K562 (cell line): ENCODE results near the gene PTPN18. TPM values are rescaled to one million over a fixed set of nuclear protein-coding genes. Genes with fewer than 3 reads are reported as not detected.
A peak's percentile ranks its signal among the peaks of the same experiment; 100 is the strongest.

Source experiments
- ATAC-seq: fragments of 200-7000 bp; cut with Tn5 transposase; 3 replicates; pipeline ENCODE4 v1.9.1; 2020; ENCODE audit warnings: moderate library complexity
- BruUV-seq: library from RNA; stranded (reverse); fragments of 400-500 nt; replicated peaks from 2 replicates; lab custom pipeline; 2021; lab: Mats Ljungman, UMichigan
- CTCF ChIA-PET: fragments of 300-600 bp; formaldehyde crosslinking; extraction: SDS; loops from one replicate; lab custom pipeline; 2021; ENCODE audit warnings: low intra/inter-chr PET ratio; lab: Yijun Ruan, JAX
- POLR2A ChIA-PET: fragments of 300-600, 350-650 bp; sonication (Branson Sonifier 250); formaldehyde crosslinking; extraction: SDS; loops from one replicate; lab custom pipeline; 2021; ENCODE audit warnings: antibody characterized with exemption, inconsistent platforms; lab: Yijun Ruan, JAX
- DNase-seq, 4 experiments: peaks; one replicate each; pipeline versions ENCODE4 v3.0.0 to v3.0.0-alpha.2; 2011 to 2018; ENCODE audit warnings: low spot score in 3 of 4, mixed read lengths in 3 of 4; ENCODE audit errors: extremely low read depth in 1 of 4
- FAIRE-seq: peaks from 2 replicates; lab custom pipeline; 2011; peaks lifted over from hg19 to GRCh38; lab: Jason Lieb, UNC
- H2AFZ ChIP-seq: 2 replicates; pipeline ENCODE4 v1.6.0; 2011; ENCODE audit warnings: low read depth, low read length, control low read depth, inconsistent platforms
- H3K27ac ChIP-seq: fragments of 200-600 bp; 3 replicates; pipeline ENCODE4 v1.8.0; 2011; ENCODE audit warnings: low read depth, mild to moderate bottlenecking, control low read depth, inconsistent platforms, low read length, moderate library complexity, mixed read lengths; ENCODE audit errors: extremely low read depth
- H3K27me3 ChIP-seq, 2 experiments: fragments of 300-600 bp in 1 of 2; 2 replicates in 1 of 2; 3 replicates in 1 of 2; pipeline versions ENCODE4 v1.6.0 to v1.8.0; 2011; ENCODE audit warnings: inconsistent platforms in 2 of 2, low read length in 2 of 2, mild to moderate bottlenecking in 1 of 2, mixed read lengths in 1 of 2, moderate library complexity in 1 of 2; ENCODE audit not compliant: control insufficient read depth in 2 of 2, insufficient read depth in 2 of 2
- H3K36me3 ChIP-seq: fragments of 300-600 bp; 3 replicates; pipeline ENCODE4 v1.8.0; 2011; ENCODE audit warnings: mild to moderate bottlenecking, low read length, inconsistent platforms; ENCODE audit not compliant: control insufficient read depth, insufficient read depth
- H3K4me1 ChIP-seq, 2 experiments: fragments of 200-600 bp in 1 of 2; replicated peaks in 1 of 2; 2 replicates in 1 of 2; 3 replicates in 1 of 2; pipeline versions ENCODE4 v1.5.1 to v1.8.0; 2011; ENCODE audit warnings: inconsistent platforms in 2 of 2, low read length in 2 of 2, mild to moderate bottlenecking in 1 of 2, mixed read lengths in 1 of 2, moderate library complexity in 1 of 2; ENCODE audit not compliant: control insufficient read depth in 2 of 2, insufficient read depth in 2 of 2
- H3K4me2 ChIP-seq: 2 replicates; pipeline ENCODE4 v1.6.1; 2011; ENCODE audit warnings: low read length, control low read depth, inconsistent platforms, mixed read lengths; ENCODE audit not compliant: insufficient read depth
- H3K4me3 ChIP-seq: fragments of 200-600 bp; sonication (generic), shearing (Covaris generic); 2 replicates; pipeline ENCODE4 v1.5.1; 2016; ENCODE audit warnings: control low read depth, inconsistent platforms
- H3K79me2 ChIP-seq: fragments of 200-600 bp; 3 replicates; pipeline ENCODE4 v1.8.0; 2011; ENCODE audit warnings: low read length, inconsistent platforms; ENCODE audit not compliant: control insufficient read depth, insufficient read depth
- H3K9ac ChIP-seq, 2 experiments: 2 replicates each; pipeline versions ENCODE4 v1.6.0 to v1.6.1; 2011; ENCODE audit warnings: low read depth in 2 of 2, low read length in 2 of 2, control low read depth in 1 of 2, inconsistent platforms in 1 of 2, mild to moderate bottlenecking in 1 of 2, mixed read lengths in 1 of 2; ENCODE audit not compliant: insufficient read depth in 1 of 2
- H3K9me1 ChIP-seq: one replicate; pipeline ENCODE4 v1.6.0; 2011; ENCODE audit warnings: inconsistent platforms, mild to moderate bottlenecking, low read length, moderate library complexity; ENCODE audit not compliant: control insufficient read depth, insufficient read depth
- H3K9me3 ChIP-seq: replicated peaks from 2 replicates; pipeline ENCODE4 v1.5.1; 2011; ENCODE audit warnings: low read depth, low read length, inconsistent platforms; ENCODE audit not compliant: control insufficient read depth, insufficient read depth
- H4K20me1 ChIP-seq: replicated peaks from 2 replicates; pipeline ENCODE4 v1.6.1; 2011; ENCODE audit warnings: low read length, inconsistent platforms, mixed read lengths; ENCODE audit not compliant: control insufficient read depth, insufficient read depth
- HBP1 ChIP-seq: fragments of 450-650 bp; formaldehyde crosslinking; IDR thresholded peaks from 2 replicates; pipeline ENCODE4 v1.4.0; 2022; ENCODE audit warnings: missing genetic modification characterization
- YY1 ChIP-seq, 3 experiments: IDR thresholded peaks; 2 replicates each; pipeline ENCODE4 v1.6.1; 2011; ENCODE audit warnings: low read length in 2 of 3, mild to moderate bottlenecking in 2 of 3, moderate library complexity in 2 of 3, borderline replicate concordance in 1 of 3, control low read depth in 1 of 3, low read depth in 1 of 3; ENCODE audit not compliant: insufficient read depth in 3 of 3, insufficient replicate concordance in 2 of 3, control insufficient read depth in 1 of 3, insufficient read length in 1 of 3; ENCODE audit errors: extremely low read depth in 1 of 3
- WGBS: fragments of 100-300 bp; shearing (Covaris generic); methylation state at CpG from one replicate; pipeline ENCODE4 v1.1.6; 2016; ENCODE audit warnings: low coverage, mixed read lengths; ENCODE audit not compliant: insufficient coverage; ENCODE audit errors: missing lambda C conversion rate; 5-methylcytosine and 5-hydroxymethylcytosine counted together
- in situ Hi-C: fragments of 300-500 bp; cut with MboI; formaldehyde crosslinking; loops from 4 replicates; pipeline ENCODE4 v1.15.0; 2018; ENCODE audit warnings: inconsistent platforms, mixed read lengths
- intact Hi-C: fragments of 100-400 bp; cut with micrococcal nuclease; formaldehyde crosslinking; loops from 2 replicates; pipeline ENCODE4 v1.14.2; 2022
- polyA plus RNA-seq, 8 experiments: library from polyadenylated mRNA; depleted of rRNA in 4 of 8; stranded (reverse) in 5 of 8; unstranded in 3 of 8; fragments of >200 nt; fragmentation: Nextera tagmentation in 2 of 8; fragmentation: Illumina TruSeq in 1 of 8; extraction: Ambion mirVana in 2 of 8; extraction: Trizol in 1 of 8; gene quantifications; 2 replicates each; pipeline versions ENCODE4 v1.2.1 to v1.2.3, GENCODE V29; 2011 to 2014; ENCODE audit warnings: inconsistent platforms in 1 of 8, missing spikeins in 1 of 8
- total RNA-seq, 7 experiments: library from RNA; depleted of rRNA in 6 of 7; stranded (reverse); fragments of >200 nt in 6 of 7; fragmentation: Illumina TruSeq in 2 of 7; extraction: Trizol in 2 of 7; gene quantifications; 2 replicates each; pipeline versions ENCODE4 v1.2.1 to v1.2.3, GENCODE V29; 2011 to 2021; ENCODE audit warnings: low replicate concordance in 1 of 7

PTPN18 gene
- total and polyA plus RNA-seq, 9 of the 15 experiments (the other 6 are each of a cell fraction or from before 2014, with no cell fraction given): 11.6 to 90.7 (median 49.6) TPM

DNA sequence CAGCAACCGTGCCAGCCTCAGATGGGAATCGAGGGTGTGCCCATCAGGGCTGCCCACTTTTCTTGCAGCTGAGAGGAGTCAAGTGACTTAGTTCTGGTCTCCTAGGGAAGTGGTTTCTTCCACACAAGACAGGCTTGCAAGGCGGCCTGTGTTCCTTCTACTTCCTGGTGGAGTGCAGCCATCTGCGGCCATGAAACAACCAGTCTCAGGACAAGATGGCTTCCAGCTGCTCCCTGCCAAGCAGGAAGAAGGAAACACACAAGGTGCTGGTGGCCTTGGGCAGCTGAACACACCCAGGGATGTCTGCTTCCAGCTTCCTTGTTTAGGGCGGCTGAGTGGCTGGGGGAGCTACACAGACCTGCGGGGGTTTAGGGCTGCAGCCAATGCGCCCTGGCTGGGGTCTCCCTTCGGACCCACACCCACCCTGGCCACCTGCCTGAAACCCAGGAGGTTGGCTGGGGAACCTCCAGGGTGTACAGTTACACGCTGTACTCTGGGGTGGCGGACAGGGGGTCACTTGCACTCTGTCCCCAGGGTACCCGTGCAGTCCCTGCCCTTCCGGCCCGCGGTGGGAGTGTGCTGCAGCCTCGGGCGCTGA is 34.7 kb downstream of the PTPN18 start:
- TF ChIP-seq HBP1 (CRISPR knock-in tag): no peak
- TF ChIP-seq YY1 (IDR thresholded peaks at IDR 0.05; ENCODE audit: borderline replicate concordance in 1 of 3, control insufficient read depth in 1 of 3, extremely low read depth in 1 of 3, insufficient read depth in 3 of 3, insufficient read length in 1 of 3, insufficient replicate concordance in 2 of 3, low read depth in 1 of 3, low read length in 2 of 3): peak in 1 of 3 experiments; percentile 62
- TF ChIP-seq, all 486 proteins: peak for 1
- no peaks in the 10 kb centered on the region for H3K36me3 ChIP-seq
- H3K27ac ChIP-seq: peak overlapping the region; percentile 55; the same call in 2 of the 3 replicates
- BruUV-seq: no TSS peak
- FAIRE-seq (no peak), DNase-seq (no peak), ATAC-seq (peak; percentile 31)
- H2AFZ ChIP-seq: peak overlapping the region; percentile 67
- POLR2A ChIA-PET: interaction anchor here (1.0 to 2.2 kb wide), 3 partner anchors 12 to 48 kb away, joined by 3 to 6 read pairs (median 5); partner anchors contain the start of gene IMP4
- peaks cover 12 to 18% of the 10 kb centered on the region in 2 experiments; a peak in 4 of 5 replicates for H3K4me1 ChIP-seq
- intact Hi-C loops: no loop called here
- CTCF ChIA-PET: no interaction called here
- no peaks in the 10 kb centered on the region for H3K79me2 ChIP-seq
- H3K9me1 ChIP-seq: no peaks in the 10 kb centered on the region
- no peaks in the 10 kb centered on the region for H4K20me1 ChIP-seq
- peak overlapping the region; percentile 8 to 88; a peak in 3 of 4 replicates for H3K9ac ChIP-seq
- peak overlapping the region; percentile 39 for H3K4me3 ChIP-seq
- H3K27me3 ChIP-seq: no peaks in the 10 kb centered on the region
- 58% methylated on average over 15 of the region's 16 CpGs for WGBS
- in situ Hi-C loops: loop anchor here (25.0 kb wide), 1 partner anchor 197 kb away; the partner anchor contains the start of gene CFC1
- H3K4me2 ChIP-seq: peak overlapping the region; percentile 63
- H3K9me3 ChIP-seq: no peaks in the 10 kb centered on the region
